Fibroblast of lung (primary cell): ENCODE data around the gene TTLL7. TPM values are rescaled to one million over a fixed set of nuclear protein-coding genes. Genes with fewer than 3 reads are reported as not detected.

ENCODE experiments used
- DNase-seq, 2 donors: peaks; one replicate each; pipeline versions ENCODE4 v3.0.0 to v3.0.0-alpha.2; 2010; ENCODE audit warnings: low read depth in 2 of 2
- H2AFZ ChIP-seq: 2 replicates; pipeline ENCODE4 v1.5.1; 2012; ENCODE audit warnings: low read length, control low read depth, inconsistent platforms
- H3K27ac ChIP-seq: 2 replicates; pipeline ENCODE4 v1.5.1; 2011; ENCODE audit warnings: low read length, control low read depth; ENCODE audit not compliant: insufficient read depth
- H3K27me3 ChIP-seq: 2 replicates; pipeline ENCODE4 v1.5.1; 2011; ENCODE audit warnings: mild to moderate bottlenecking, low read length; ENCODE audit not compliant: control insufficient read depth, insufficient read depth
- H3K36me3 ChIP-seq: 2 replicates; pipeline ENCODE4 v1.5.1; 2011; ENCODE audit warnings: low read length; ENCODE audit not compliant: control insufficient read depth, insufficient read depth
- H3K4me1 ChIP-seq: 2 replicates; pipeline ENCODE4 v1.5.1; 2011; ENCODE audit warnings: low read length; ENCODE audit not compliant: control insufficient read depth, insufficient read depth; ENCODE audit errors: extremely low read depth
- H3K4me2 ChIP-seq: 2 replicates; pipeline ENCODE4 v1.5.1; 2011; ENCODE audit warnings: low read length, control low read depth; ENCODE audit not compliant: insufficient read depth; ENCODE audit errors: extremely low read depth
- H3K4me3 ChIP-seq, 4 experiments: fragments of 200-600 bp in 1 of 4; sonication (generic) in 1 of 4; replicated peaks in 1 of 4; 2 replicates each; pipeline ENCODE4 v1.5.1; 2011 to 2016; ENCODE audit warnings: low read length in 4 of 4, low read depth in 3 of 4, mild to moderate bottlenecking in 3 of 4, control low read depth in 2 of 4, inconsistent platforms in 1 of 4, mixed read lengths in 1 of 4; ENCODE audit not compliant: insufficient read depth in 1 of 4; ENCODE audit errors: control extremely low read depth in 1 of 4
- H3K79me2 ChIP-seq: 2 replicates; pipeline ENCODE4 v1.5.1; 2012; ENCODE audit warnings: mild to moderate bottlenecking, low read length, inconsistent platforms; ENCODE audit not compliant: control insufficient read depth, insufficient read depth
- H3K9ac ChIP-seq: 2 replicates; pipeline ENCODE4 v1.5.1; 2011; ENCODE audit warnings: mild to moderate bottlenecking, low read length, control low read depth; ENCODE audit not compliant: insufficient read depth
- H3K9me3 ChIP-seq: 2 replicates; pipeline ENCODE4 v1.5.1; 2012; ENCODE audit warnings: low read depth, low read length; ENCODE audit not compliant: control insufficient read depth, insufficient read depth
- H4K20me1 ChIP-seq: 2 replicates; pipeline ENCODE4 v1.5.1; 2011; ENCODE audit warnings: low read length; ENCODE audit not compliant: control insufficient read depth, insufficient read depth; ENCODE audit errors: extremely low read depth
- EZH2 ChIP-seq: IDR thresholded peaks from 2 replicates; pipeline ENCODE4 v1.5.1; 2012; ENCODE audit warnings: low read length, control low read depth, mild to moderate bottlenecking; ENCODE audit errors: missing control alignments
- polyA plus RNA-seq, 2 donors: library from polyadenylated mRNA; depleted of rRNA in 1 of 2; stranded (reverse) in 1 of 2; unstranded in 1 of 2; fragments of >200 nt; gene quantifications; 2 replicates each; pipeline ENCODE4 v1.2.1, GENCODE V29; 2011 to 2012; ENCODE audit warnings: missing spikeins in 1 of 2
- total RNA-seq: library from RNA; depleted of rRNA; stranded (reverse); fragments of >200 nt; gene quantifications from 2 replicates; pipeline ENCODE4 v1.2.1, GENCODE V29; 2014
- TF ChIP-seq, protein P1 (sequence below), 2 donors: IDR thresholded peaks in 1 of 2; conservative IDR thresholded peaks in 1 of 2; 1 replicate in 1 of 2; 2 replicates in 1 of 2; pipeline ENCODE4 v1.5.1; 2011 to 2012; ENCODE audit warnings: low read length in 2 of 2, control low read depth in 1 of 2, inconsistent platforms in 1 of 2, low read depth in 1 of 2, mild to moderate bottlenecking in 1 of 2

Gene TTLL7
- total and polyA plus RNA-seq, 2 donors (not counting 1 experiment from before 2014, with no cell fraction given) = 14.4 to 19.8 TPM

DNA sequence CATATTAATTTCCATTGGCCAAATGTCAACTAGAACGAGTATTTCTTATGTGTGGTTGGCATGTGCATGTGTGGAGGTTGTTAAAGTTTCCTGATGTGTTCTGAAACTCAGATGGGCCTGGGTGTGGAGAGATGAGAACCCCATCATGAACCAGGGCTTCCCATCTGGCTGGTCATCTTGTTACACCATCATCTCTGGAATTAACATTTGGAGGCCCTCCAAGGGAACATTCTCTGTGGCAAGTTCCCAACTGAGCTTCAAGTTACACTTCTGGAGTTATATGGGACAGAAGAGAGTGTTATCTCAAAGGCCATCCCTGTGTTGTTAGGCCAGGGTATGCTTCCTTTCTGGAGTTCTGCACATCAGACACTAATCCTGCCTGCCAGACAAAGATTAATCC is 183.6 kb downstream of the TTLL7 start:
- H3K79me2 ChIP-seq = no peaks in the 10 kb centered on the region

More for the DNA sequence above, 183.6 kb downstream of the TTLL7 start:
- DNase-seq = peak; percentile 21 to 94
- Histone ChIP-seq H2AFZ (no peak overlapping the region), H3K4me3 (no peak overlapping the region), H3K27ac (no peak overlapping the region), H3K4me1 (no peaks in the 10 kb centered on the region), H3K9me3 (no peaks in the 10 kb centered on the region), H4K20me1 (no peaks in the 10 kb centered on the region), H3K36me3 (no peaks in the 10 kb centered on the region), H3K4me2 (no peak overlapping the region), H3K27me3 (no peaks in the 10 kb centered on the region), H3K9ac (no peak overlapping the region)
- no peak for TF ChIP-seq EZH2
- TF ChIP-seq, protein P1, sequence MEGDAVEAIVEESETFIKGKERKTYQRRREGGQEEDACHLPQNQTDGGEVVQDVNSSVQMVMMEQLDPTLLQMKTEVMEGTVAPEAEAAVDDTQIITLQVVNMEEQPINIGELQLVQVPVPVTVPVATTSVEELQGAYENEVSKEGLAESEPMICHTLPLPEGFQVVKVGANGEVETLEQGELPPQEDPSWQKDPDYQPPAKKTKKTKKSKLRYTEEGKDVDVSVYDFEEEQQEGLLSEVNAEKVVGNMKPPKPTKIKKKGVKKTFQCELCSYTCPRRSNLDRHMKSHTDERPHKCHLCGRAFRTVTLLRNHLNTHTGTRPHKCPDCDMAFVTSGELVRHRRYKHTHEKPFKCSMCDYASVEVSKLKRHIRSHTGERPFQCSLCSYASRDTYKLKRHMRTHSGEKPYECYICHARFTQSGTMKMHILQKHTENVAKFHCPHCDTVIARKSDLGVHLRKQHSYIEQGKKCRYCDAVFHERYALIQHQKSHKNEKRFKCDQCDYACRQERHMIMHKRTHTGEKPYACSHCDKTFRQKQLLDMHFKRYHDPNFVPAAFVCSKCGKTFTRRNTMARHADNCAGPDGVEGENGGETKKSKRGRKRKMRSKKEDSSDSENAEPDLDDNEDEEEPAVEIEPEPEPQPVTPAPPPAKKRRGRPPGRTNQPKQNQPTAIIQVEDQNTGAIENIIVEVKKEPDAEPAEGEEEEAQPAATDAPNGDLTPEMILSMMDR (conservative IDR thresholded peaks at IDR 0.05 in 1 of 2, IDR thresholded peaks at IDR 0.05 in 1 of 2; ENCODE audit: low read depth in 1 of 2, low read length in 2 of 2) = no peak

Other genes starting within 250 kb of the TTLL7 start
- gene PRKACB, start 145.1 kb upstream of the TTLL7 start, total RNA-seq = 18.5 and 22.0 TPM in 2 replicates
- gene PRKACB, start 145.1 kb upstream of the TTLL7 start, polyA plus RNA-seq = 28.3 and 32.6 TPM in 2 replicates